Dendritic cell treated with granulocyte-macrophage colony-stimulating factor and Interleukin-4, amounts not matched to agents 40 ng/mL and 50 ng/mL, for 4 days (primary cell): ENCODE results near the gene ZDHHC9.

Source experiments
- H3K27ac Mint-ChIP-seq: one replicate; pipeline ENCODE4 v1.8.0; 2022; ENCODE audit warnings: mild to moderate bottlenecking, mixed read lengths
- H3K27me3 Mint-ChIP-seq: one replicate; pipeline ENCODE4 v1.8.0; 2022; ENCODE audit warnings: mild to moderate bottlenecking, mixed read lengths
- H3K36me3 Mint-ChIP-seq: one replicate; pipeline ENCODE4 v1.8.0; 2022; ENCODE audit warnings: low read depth, mixed read lengths
- H3K4me1 Mint-ChIP-seq: one replicate; pipeline ENCODE4 v1.8.0; 2022; ENCODE audit warnings: low read depth, mixed read lengths
- H3K4me3 Mint-ChIP-seq: one replicate; pipeline ENCODE4 v1.8.0; 2022; ENCODE audit warnings: mild to moderate bottlenecking, moderate library complexity, mixed read lengths
- H3K9me3 Mint-ChIP-seq: one replicate; pipeline ENCODE4 v1.8.0; 2022; ENCODE audit warnings: mixed read lengths
- intact Hi-C: fragments of 100-400 bp; cut with micrococcal nuclease; formaldehyde crosslinking; loops from one replicate; pipeline ENCODE4 v1.15.0; 2022

ZDHHC9 gene

GRCh38 chrX:129833153-129833990 lies 10.3 kb downstream of the ZDHHC9 start:
- Mint-ChIP-seq H3K4me1 (no peaks in the 10 kb centered on the region), H3K4me3 (no peak overlapping the region), H3K27ac (no peak overlapping the region), H3K36me3 (peaks cover 6% of the 10 kb centered on the region), H3K9me3 (no peaks in the 10 kb centered on the region), H3K27me3 (no peaks in the 10 kb centered on the region)
- intact Hi-C loops, result no loop called here

- intact Hi-C loops, result no loop called here
Measured at GRCh38 chrX:129831091-129831885, 12.4 kb downstream of the ZDHHC9 start.

GRCh38 chrX:129830494-129830893 lies 13.2 kb downstream of the ZDHHC9 start:
- no peaks in the 10 kb centered on the region for H3K9me3 Mint-ChIP-seq
- intact Hi-C loops, result no loop called here
- H3K4me1 Mint-ChIP-seq, result no peaks in the 10 kb centered on the region
- H3K27ac Mint-ChIP-seq, result no peak overlapping the region
- no peak overlapping the region for H3K4me3 Mint-ChIP-seq
- peaks cover 12% of the 10 kb centered on the region for H3K36me3 Mint-ChIP-seq
- H3K27me3 Mint-ChIP-seq, result no peaks in the 10 kb centered on the region

More at GRCh38 chrX:129831091-129831885, 12.4 kb downstream of the ZDHHC9 start:
- Mint-ChIP-seq H3K9me3 (no peaks in the 10 kb centered on the region), H3K27ac (no peak overlapping the region), H3K36me3 (peaks cover 12% of the 10 kb centered on the region), H3K4me1 (no peaks in the 10 kb centered on the region), H3K27me3 (no peaks in the 10 kb centered on the region), H3K4me3 (no peak overlapping the region)

- H3K4me3 Mint-ChIP-seq, result no peak overlapping the region
- no peaks in the 10 kb centered on the region for H3K9me3 Mint-ChIP-seq
- no peak overlapping the region for H3K27ac Mint-ChIP-seq
- peaks cover 12% of the 10 kb centered on the region for H3K36me3 Mint-ChIP-seq
- peaks cover 5% of the 10 kb centered on the region for H3K4me1 Mint-ChIP-seq
- intact Hi-C loops, result no loop called here
- H3K27me3 Mint-ChIP-seq, result no peaks in the 10 kb centered on the region
Measured at GRCh38 chrX:129825746-129826505, 17.8 kb downstream of the ZDHHC9 start.

- H3K4me1 Mint-ChIP-seq, result peaks cover 5% of the 10 kb centered on the region
- intact Hi-C loops, result loop anchor here (5.0 kb wide), 3 partner anchors 42 to 217 kb away; no protein-coding TSS in a partner anchor
- no peaks in the 10 kb centered on the region for H3K9me3 Mint-ChIP-seq
- H3K4me3 Mint-ChIP-seq, result no peak overlapping the region
- H3K27me3 Mint-ChIP-seq, result no peaks in the 10 kb centered on the region
- peaks cover 12% of the 10 kb centered on the region for H3K36me3 Mint-ChIP-seq
- H3K27ac Mint-ChIP-seq, result no peak overlapping the region
Measured at GRCh38 chrX:129824620-129825019, 19.1 kb downstream of the ZDHHC9 start.

- Mint-ChIP-seq H3K27ac (peak overlapping the region; percentile 69), H3K4me3 (no peak overlapping the region)
Measured at GRCh38 chrX:129823522-129823921, 20.2 kb downstream of the ZDHHC9 start.

GRCh38 chrX:129823115-129823514 lies 20.6 kb downstream of the ZDHHC9 start:
- H3K36me3 Mint-ChIP-seq, result peaks cover 6% of the 10 kb centered on the region
- no peaks in the 10 kb centered on the region for H3K9me3 Mint-ChIP-seq
- intact Hi-C loops, result loop anchor here (2.0 to 5.0 kb wide), 4 partner anchors 41 to 216 kb away; no protein-coding TSS in a partner anchor
- H3K4me3 Mint-ChIP-seq, result no peak overlapping the region
- peaks cover 6% of the 10 kb centered on the region for H3K4me1 Mint-ChIP-seq
- no peaks in the 10 kb centered on the region for H3K27me3 Mint-ChIP-seq
- peak overlapping the region; percentile 69 for H3K27ac Mint-ChIP-seq

More at GRCh38 chrX:129823522-129823921, 20.2 kb downstream of the ZDHHC9 start:
- Mint-ChIP-seq H3K27me3 (no peaks in the 10 kb centered on the region), H3K4me1 (peaks cover 5% of the 10 kb centered on the region), H3K36me3 (peaks cover 6% of the 10 kb centered on the region), H3K9me3 (no peaks in the 10 kb centered on the region)
- intact Hi-C loops, result loop anchor here (2.0 to 5.0 kb wide), 4 partner anchors 41 to 216 kb away; no protein-coding TSS in a partner anchor

GRCh38 chrX:129818123-129818522 lies 25.6 kb downstream of the ZDHHC9 start:
- Mint-ChIP-seq H3K27ac (no peak overlapping the region), H3K36me3 (no peaks in the 10 kb centered on the region)
- intact Hi-C loops, result loop anchor here (10.0 kb wide), 1 partner anchor 83 kb away; the partner anchor contains the start of gene XPNPEP2

GRCh38 chrX:129813662-129814368 lies 29.9 kb downstream of the ZDHHC9 start:
- Mint-ChIP-seq H3K36me3 (peaks cover 6% of the 10 kb centered on the region), H3K27me3 (no peaks in the 10 kb centered on the region), H3K27ac (no peak overlapping the region), H3K4me1 (peaks cover 32% of the 10 kb centered on the region), H3K4me3 (no peak overlapping the region), H3K9me3 (no peaks in the 10 kb centered on the region)
- intact Hi-C loops, result loop anchor here (10.0 kb wide), 1 partner anchor 79 kb away; the partner anchor contains the start of gene XPNPEP2

More at GRCh38 chrX:129818123-129818522, 25.6 kb downstream of the ZDHHC9 start:
- Mint-ChIP-seq H3K9me3 (no peaks in the 10 kb centered on the region), H3K4me1 (peaks cover 13% of the 10 kb centered on the region), H3K27me3 (no peaks in the 10 kb centered on the region), H3K4me3 (no peak overlapping the region)

GRCh38 chrX:129808829-129809796 lies 34.6 kb downstream of the ZDHHC9 start:
- H3K36me3 Mint-ChIP-seq, result peaks cover 21% of the 10 kb centered on the region
- H3K4me1 Mint-ChIP-seq, result peaks cover 35% of the 10 kb centered on the region
- intact Hi-C loops, result no loop called here
- H3K9me3 Mint-ChIP-seq, result no peaks in the 10 kb centered on the region
- H3K27me3 Mint-ChIP-seq, result no peaks in the 10 kb centered on the region
- H3K4me3 Mint-ChIP-seq, result peak overlapping the region; percentile 30
- H3K27ac Mint-ChIP-seq, result peak overlapping the region; percentile 66

- H3K9me3 Mint-ChIP-seq, result no peaks in the 10 kb centered on the region
- peaks cover 27% of the 10 kb centered on the region for H3K4me1 Mint-ChIP-seq
- H3K27me3 Mint-ChIP-seq, result no peaks in the 10 kb centered on the region
- intact Hi-C loops, result no loop called here
- H3K36me3 Mint-ChIP-seq, result peaks cover 26% of the 10 kb centered on the region
- H3K4me3 Mint-ChIP-seq, result no peak overlapping the region
- peak overlapping the region; percentile 66 for H3K27ac Mint-ChIP-seq
Measured at GRCh38 chrX:129808158-129808828, 35.4 kb downstream of the ZDHHC9 start.

- intact Hi-C loops, result no loop called here
Measured at GRCh38 chrX:129804806-129805205, 38.9 kb downstream of the ZDHHC9 start.

More at GRCh38 chrX:129804806-129805205, 38.9 kb downstream of the ZDHHC9 start:
- Mint-ChIP-seq H3K4me3 (no peak overlapping the region), H3K9me3 (no peaks in the 10 kb centered on the region), H3K36me3 (peaks cover 19% of the 10 kb centered on the region), H3K27me3 (no peaks in the 10 kb centered on the region), H3K27ac (peak overlapping the region; percentile 32), H3K4me1 (peaks cover 19% of the 10 kb centered on the region)
